HCT116 (cell line): ENCODE measurements around the gene PLAC8.

Experiments used
- CTCF ChIP-seq, 3 experiments: fragments of 200-600 bp in 1 of 3; sonication (generic) in 1 of 3; IDR thresholded peaks in 2 of 3; conservative IDR thresholded peaks in 1 of 3; 2 replicates each; pipeline ENCODE4 v1.5.1; 2012 to 2017; ENCODE audit warnings: low read depth in 2 of 3, low read length in 2 of 3, antibody characterized with exemption in 1 of 3, borderline replicate concordance in 1 of 3, control low read depth in 1 of 3, mild to moderate bottlenecking in 1 of 3, mixed read lengths in 1 of 3, mixed run types in 1 of 3, moderate library complexity in 1 of 3; ENCODE audit not compliant: insufficient read depth in 1 of 3
- EZH2 ChIP-seq: fragments of 200-600 bp; sonication (generic); IDR thresholded peaks from 2 replicates; pipeline ENCODE4 v1.6.1; 2017; ENCODE audit warnings: antibody characterized with exemption, mixed run types
- POLR2A ChIP-seq: IDR thresholded peaks from 2 replicates; pipeline ENCODE4 v1.7.0; 2011; ENCODE audit warnings: borderline replicate concordance; ENCODE audit not compliant: insufficient read depth, insufficient read length; ENCODE audit errors: extremely low read depth

GRCh38 chr4:83121246-83121645, 6.7 kb upstream of the PLAC8 start:
- no peak for TF ChIP-seq POLR2A
- no peak for TF ChIP-seq CTCF (IDR thresholded peaks at IDR 0.05 in 2 of 3, conservative IDR thresholded peaks at IDR 0.05 in 1 of 3; ENCODE audit: borderline replicate concordance in 1 of 3, insufficient read depth in 1 of 3, low read depth in 2 of 3, low read length in 2 of 3)
- TF ChIP-seq EZH2, result no peak
